ENCODE data around the gene FBXO5. TPM values are rescaled to one million over a fixed set of nuclear protein-coding genes. Genes with fewer than 3 reads are reported as not detected.

The FBXO5 gene
- total and polyA plus RNA-seq, 9 of the 15 experiments (the other 6 are each of a cell fraction or from before 2014, with no cell fraction given), result 17.8 to 89.3 (median 62.9) TPM

DNA sequence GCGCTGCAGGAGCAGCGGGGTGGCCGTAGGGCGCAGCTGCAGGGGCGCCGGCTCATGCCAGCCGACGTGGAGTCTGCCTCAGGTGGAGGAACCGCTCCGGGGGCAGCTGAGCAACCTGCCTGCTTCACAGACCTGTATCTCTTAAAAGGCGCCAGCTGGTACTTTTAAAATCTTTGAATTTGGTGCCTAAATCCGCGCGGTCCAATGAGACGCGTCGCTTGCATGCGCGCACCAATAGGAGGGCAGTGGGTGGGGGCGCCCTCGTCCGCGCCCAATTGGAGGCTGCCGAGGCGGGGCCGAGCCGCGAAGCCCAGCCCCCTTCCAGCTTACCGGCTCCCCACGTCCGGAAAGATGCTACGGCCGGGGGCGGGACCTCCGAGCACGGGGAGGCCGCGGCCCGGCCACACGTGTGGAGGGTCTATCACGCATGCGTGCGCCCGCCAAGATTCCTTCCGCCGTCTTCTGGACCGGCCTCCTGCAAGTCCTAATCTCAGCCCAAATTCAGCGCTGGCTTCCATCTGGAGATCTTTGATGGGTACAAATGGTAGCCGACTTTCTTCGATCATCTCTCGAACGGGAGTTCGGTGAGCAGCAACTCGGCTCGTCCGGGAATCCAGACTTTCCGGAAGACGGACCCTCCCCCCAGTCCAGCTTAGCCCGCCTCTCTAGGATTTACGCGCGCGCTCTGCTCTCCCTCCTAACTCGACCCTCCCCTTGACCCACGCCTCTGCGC lies at the start of gene FBXO5 (continued):
- TF ChIP-seq JUN (IDR thresholded peaks at IDR 0.05; ENCODE audit: borderline replicate concordance, low read depth, low read length), result peak; percentile 6; the same call in 1 of the 2 replicates
- no peak for TF ChIP-seq JUN (CRISPR knock-in tag; IDR thresholded peaks at IDR 0.05; ENCODE audit: borderline replicate concordance)
- no peak for TF ChIP-seq SAFB (IDR thresholded peaks at IDR 0.05; ENCODE audit: borderline replicate concordance, low read depth, low read length)
- no peak for TF ChIP-seq STAT5B (CRISPR knock-in tag; IDR thresholded peaks at IDR 0.05)
- no peak for TF ChIP-seq ZNF717 (CRISPR knock-in tag; IDR thresholded peaks at IDR 0.05)
- TF ChIP-seq RBM25 (IDR thresholded peaks at IDR 0.05; ENCODE audit: low read depth, low read length, severe bottlenecking), result peak; percentile 100
- TF ChIP-seq NFIC (IDR thresholded peaks at IDR 0.05), result no peak
- peak; percentile 94 for TF ChIP-seq RBFOX2 (IDR thresholded peaks at IDR 0.05; ENCODE audit: low read depth, low read length)
- TF ChIP-seq ERF (CRISPR knock-in tag; IDR thresholded peaks at IDR 0.05), result no peak
- TF ChIP-seq, protein P1, sequence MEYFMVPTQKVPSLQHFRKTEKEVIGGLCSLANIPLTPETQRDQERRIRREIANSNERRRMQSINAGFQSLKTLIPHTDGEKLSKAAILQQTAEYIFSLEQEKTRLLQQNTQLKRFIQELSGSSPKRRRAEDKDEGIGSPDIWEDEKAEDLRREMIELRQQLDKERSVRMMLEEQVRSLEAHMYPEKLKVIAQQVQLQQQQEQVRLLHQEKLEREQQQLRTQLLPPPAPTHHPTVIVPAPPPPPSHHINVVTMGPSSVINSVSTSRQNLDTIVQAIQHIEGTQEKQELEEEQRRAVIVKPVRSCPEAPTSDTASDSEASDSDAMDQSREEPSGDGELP (CRISPR knock-in tag; IDR thresholded peaks at IDR 0.05; ENCODE audit: borderline replicate concordance), result peak; percentile 99
